Activated CD4-positive, alpha-beta T cell treated with anti-CD3 and anti-CD28 coated beads for 1 hour (primary cell): Measurements from ENCODE around the gene INSRR.

Source experiments
- DNase-seq: peaks from one replicate; pipeline ENCODE4 v3.0.0-alpha.2; 2020

INSRR gene

DNA sequence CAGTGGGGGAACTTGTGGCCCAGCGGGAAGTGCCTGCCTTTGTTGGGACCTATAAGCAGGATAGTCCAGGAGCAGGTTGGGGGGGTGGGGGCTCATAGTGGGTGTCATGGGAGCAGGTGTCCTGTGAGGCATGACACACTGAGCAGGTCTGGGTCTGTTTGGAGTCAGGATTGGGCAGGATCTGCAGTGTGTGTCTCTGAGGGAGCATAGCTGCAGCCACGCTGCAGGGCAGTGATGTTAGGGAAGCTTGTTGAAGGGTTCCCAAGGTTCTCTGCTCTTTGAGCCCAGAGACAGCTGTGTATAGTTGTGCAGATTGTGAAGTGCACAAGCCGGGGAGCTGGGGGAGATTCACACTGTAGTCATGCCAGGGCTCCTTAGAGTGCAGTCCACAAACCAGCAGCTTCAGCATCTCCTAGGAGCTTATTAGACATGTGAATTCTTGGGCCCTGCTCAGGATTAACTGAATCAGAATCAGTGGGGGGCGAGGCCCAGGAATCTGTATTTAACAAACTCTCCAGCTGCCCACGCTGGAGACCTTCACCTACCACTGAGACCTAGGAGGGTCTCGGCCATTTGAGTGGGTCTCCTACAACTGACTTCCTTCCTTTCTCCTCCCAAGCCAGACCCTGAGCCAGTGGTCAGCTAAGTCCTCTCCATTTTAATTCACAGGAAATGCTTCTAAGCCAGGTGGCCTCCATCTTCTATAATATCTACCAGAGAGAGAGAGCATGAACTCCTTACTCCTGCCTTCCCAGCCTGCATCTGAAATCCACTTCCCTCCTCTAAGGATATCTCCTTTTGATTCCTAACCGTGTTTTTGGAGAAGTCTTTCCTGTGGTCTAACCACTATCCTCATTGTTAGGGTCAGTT, 11.1 kb downstream of the INSRR start:
- no peak for DNase-seq

DNA sequence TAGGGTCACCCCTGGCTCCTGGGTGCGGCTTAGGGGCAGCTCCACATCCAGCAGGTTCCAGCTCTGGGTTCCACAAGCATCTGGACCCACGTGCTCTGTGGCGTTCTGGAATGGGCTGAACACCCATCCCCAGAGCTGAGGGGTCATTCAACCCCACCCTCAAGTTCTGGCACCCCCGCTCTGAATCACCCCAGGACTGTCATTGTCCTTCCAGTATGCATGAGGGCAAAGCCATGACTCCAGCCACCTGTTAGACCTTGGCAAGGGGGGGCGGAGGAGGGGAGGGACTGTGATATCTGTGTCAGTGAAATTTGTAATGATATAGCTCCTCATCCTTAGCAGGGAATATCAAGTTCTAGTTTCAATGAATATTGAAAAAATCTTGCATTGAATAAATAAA, 12.3 kb downstream of the INSRR start:
- DNase-seq: no peak

DNA sequence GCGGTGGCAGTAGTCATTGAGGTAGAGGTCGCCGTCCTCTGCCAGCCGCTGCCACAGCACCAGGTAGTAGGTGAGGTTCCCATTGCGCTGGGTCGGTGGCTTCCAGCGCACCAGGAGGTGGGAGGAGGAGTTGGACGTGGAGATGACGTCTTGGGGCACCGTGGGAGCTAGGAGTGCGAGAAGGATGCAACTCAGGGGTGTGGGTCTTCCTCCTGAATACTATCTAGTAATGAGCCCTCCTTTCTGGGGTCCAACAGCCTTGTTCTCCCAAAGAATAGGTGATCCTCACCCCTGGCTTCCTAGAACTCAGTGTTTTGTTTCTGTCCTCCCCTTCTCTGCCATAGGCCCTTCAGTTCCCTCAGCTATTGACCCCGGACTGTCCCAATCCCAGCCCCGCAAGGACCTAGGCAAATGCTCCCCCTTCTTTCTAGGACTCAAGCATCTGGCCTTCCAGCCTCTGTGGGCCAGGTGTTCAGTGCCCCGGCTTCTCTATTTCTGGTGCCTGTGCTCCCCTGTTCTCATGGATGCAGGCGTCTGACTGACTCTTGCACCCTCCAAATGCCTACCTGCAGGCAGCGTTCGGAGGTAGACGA, 12.9 kb downstream of the INSRR start:
- DNase-seq: no peak

DNA sequence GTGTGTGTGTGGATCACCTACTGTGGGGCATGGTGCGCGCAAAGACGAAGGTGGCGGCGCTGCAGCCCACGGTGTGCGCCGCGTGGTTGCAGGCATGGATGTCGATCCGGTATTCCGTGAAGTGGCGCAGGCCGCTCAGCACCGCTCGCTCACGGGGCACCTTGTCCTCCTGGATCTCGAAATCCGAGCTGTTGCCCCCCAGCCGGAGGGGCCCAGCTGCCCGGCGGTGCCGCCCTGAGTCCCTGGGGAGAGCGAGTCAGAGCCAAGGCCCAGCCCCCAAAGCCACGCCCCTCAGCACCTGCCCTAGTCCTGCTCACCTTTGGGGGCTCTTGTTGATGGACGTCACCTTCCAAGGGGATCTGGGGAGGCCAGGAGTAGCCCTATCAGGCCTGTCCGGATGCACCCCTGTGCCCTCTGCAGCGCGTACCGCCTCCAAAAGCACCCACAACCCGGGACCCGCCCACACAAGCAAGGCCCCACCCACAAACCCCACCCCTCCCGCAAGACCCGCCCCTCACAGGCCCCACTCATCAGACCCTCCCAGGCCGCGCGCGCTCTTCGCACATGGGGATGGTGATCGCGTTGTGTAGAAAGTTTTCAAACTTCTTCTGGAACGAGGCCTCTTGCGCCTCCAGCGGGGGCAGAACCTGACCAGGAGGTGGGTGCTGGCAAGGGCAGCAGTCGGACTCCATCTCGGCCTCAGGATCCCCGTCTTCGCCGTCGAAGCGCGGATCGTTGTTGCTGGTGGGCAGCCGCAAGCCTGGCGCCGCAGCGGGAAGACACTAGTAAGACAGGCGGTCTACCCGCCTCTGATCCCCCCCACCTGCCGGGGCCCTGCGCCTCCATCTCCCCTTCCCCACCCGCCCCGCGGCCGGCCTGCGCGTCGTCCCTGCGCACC, 13.6 kb downstream of the INSRR start:
- DNase-seq: no peak

DNA sequence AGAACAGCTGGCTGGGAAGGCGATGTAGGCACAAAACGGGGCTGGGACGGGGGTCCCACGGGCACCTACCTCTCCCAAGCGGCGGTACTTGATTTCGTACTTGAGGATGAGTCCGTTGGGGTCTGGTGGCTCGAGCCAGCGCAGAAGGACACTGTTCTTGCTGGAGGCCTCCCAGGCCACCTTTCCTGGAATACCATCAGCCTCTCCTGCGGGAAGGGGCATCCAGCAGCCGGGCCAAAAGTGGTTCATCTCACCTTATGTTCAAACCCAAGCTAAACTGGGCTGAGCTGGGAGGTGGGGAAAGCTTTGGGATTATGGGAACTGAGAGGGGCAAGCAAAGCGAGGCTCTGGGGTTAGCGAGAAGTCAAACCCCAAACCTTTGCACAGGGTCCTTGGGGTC, 14.3 kb downstream of the INSRR start:
- no peak for DNase-seq

DNA sequence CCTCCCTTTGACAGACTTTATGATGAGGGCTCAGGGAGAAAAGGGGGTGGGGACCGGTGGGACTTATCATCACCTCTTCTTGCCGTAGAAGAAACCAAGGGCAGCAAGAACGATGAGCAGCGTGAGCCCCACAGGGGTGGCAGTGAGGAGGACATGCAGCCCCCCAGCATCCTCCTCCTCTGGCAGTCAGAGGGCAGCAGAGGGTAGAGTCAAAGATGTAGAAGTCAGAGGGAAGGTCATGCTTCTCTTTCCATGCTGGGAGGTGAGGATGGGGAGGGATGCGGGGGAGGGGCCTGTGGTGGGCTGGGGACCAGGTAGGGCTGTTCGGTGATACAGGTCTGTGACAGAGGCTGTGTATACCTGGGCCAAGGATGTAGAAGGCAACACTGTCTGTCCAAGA, 14.8 kb downstream of the INSRR start:
- no peak for DNase-seq

DNA sequence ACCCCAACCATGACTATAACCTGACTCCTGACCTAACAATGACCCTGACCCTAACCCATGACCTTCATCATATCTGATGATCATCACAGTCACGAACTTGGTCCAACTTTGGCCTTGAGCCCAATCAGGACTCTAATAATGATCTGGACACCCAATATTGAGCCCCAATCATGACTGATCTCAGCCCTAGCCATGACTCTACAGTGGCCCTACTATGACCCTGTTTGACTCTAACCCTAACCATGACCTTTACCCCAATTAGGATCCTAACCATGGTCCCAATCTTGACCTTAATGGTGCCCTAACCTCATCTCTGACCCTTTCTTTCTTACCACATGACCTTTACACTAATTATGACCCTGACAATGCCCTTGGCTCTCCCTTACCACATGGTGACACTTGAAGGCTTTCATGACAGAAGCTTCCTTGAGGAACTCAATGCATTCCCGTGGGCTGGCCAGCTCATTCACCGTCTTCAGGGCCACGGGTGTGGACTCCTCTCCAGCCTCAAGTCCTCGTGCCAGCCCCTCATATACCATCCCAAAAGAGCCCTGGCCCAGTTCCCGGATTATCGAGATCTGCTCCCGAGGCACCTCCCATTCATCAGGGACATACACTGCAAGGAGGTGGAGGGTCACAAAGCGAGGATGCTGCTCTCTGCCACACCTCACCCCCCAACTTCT, 16.2 kb downstream of the INSRR start:
- no peak for DNase-seq

DNA sequence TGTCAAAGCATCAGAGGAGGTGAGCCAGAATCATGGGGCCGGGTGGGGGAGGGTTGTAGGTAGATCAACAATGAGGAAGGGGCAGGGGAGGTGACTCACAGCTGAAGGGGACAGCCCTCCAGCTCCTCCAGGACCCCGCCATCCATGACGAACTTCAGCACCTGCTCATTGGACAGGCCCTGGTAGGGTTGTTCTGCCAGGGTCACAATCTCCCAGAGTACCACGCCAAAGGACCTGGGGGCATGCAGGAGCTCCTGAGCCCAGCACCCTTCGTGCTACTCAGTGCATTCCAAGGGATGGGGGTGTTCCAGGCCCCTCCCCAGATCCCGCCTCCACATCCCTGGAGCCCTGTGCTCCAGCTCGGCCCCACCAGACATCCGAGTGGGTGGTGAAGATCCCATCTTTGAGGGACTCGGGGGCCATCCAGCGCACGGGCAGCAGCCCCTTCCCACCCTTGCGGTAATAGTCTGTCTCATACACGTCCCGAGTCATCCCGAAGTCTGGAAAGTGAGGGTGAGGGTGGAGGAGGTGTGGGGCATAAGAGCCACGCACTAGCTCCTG, 17.5 kb downstream of the INSRR start:
- DNase-seq: no peak

DNA sequence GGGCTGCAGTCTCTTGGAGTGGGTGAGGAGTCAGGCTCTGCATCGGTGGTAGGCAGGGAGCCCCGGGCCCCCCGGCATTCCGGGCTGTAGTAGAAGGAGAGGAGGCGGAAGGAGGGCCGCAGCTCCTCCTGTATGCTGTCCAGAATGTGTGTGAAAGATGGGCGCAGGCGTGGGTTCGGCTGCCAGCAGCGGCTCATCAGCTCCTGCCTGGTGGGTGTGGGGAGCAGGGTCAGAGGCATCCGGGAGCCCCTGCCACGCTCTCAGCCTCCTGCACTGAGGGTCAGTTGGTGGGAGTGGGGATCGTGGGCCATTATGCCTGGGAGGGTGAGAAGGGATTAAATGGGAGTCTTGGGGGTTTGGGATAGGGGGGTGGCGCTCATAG, 18.0 kb downstream of the INSRR start:
- DNase-seq: no peak

DNA sequence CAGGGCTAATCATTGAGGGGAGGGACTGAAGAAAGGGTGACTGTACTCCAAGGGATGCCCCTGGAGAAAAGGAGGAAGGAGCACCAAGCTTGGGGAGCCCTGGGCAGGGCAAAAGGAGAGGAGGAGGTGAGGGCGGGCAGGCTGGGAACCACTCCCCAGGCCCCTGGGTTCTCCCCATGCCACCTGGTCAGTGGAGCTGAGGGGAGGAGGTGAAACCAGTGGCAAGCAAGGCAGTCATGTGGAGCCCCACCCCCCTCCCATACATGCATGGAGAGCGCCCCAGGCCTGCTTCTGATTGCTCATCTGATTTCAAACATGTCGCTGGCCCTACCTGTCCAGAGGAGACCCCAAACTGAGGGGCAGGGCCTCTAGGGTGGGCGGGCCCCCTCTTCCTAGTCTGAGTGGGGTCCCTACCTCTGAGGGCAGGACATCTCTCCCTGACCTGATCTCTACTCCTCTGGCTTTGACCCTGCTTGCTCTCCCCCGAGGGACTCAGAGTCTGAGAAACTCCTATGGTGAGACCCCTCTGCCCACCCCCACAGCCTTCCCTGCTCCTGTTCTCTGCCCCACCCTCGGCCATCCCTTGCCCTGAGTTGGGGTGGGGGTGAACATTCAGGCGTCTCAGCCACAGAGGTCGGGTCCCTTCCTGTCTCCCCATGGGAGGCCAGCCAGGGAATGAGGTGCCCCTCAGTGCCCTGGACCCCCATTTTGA, 18.6 kb downstream of the INSRR start:
- no peak for DNase-seq

DNA sequence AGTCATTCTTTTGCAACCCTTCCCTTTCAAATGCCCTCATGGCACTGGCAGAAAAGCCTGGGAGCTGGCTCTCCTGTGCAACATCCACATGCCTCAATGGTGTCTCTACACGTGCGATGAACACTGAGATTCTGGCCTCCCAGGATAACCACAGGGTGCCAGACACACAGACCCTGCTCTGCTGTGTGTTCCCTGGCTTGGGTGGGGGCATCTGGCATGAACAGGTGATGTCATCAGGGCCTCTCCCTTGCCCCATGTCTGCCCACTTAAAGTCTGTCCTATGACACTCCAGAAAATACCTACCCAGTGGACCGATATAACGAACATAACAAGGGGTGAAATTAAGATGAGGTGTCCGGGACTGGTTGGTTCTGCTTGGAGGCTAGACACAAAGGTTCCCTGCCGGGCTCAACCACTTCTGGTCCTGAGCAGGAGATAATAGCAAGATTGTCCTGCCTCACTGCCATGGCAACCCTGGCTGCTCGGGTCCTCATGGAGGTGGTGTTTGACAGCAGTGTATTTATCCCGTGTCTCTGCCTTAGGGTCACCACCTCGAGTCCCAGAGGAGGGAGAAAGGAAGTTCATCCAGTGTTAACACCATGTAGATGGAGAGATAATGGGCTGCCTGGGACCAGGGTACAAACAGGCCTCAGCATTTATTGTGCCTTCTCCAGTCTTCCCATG, 19.3 kb downstream of the INSRR start:
- DNase-seq: no peak

DNA sequence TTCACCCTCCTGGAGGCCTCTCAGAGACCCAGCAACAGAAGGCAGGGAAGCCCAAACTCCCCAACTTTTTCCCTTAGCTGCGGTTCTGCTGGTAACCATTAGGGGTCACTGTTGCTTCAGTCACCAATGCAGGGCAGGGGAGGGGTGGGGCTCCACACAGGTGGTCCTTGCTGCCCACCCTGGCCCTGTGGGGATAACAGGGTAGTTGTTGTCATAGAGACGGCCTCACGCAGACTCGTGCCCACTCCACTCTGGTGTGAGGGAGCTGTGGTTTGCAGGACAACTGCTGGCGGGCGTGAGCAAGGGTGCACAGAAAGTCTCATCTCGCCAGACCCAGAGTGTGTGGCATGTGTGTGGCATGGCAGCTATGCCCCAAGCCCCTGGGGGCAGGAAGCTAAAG, 19.9 kb downstream of the INSRR start:
- DNase-seq: no peak

DNA sequence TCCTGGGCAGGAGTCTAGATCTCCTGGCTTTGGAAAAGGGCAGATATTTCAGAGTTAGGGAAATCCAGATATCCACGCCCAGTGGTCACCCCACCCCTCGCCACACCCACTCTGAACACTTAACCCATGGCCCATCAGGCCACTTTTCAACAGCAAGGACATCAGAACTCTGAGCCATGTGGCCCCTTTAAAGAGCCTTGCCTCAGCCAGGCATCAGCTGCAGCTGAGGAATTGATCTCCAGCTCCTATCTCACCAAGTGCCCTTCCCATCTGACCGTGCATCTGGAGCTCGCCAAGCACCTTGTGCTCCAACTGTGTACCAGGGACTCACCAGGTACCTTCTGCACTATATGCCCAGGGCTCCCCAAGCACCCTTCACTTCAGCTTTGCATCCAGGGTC, 22.0 kb downstream of the INSRR start:
- no peak for DNase-seq

DNA sequence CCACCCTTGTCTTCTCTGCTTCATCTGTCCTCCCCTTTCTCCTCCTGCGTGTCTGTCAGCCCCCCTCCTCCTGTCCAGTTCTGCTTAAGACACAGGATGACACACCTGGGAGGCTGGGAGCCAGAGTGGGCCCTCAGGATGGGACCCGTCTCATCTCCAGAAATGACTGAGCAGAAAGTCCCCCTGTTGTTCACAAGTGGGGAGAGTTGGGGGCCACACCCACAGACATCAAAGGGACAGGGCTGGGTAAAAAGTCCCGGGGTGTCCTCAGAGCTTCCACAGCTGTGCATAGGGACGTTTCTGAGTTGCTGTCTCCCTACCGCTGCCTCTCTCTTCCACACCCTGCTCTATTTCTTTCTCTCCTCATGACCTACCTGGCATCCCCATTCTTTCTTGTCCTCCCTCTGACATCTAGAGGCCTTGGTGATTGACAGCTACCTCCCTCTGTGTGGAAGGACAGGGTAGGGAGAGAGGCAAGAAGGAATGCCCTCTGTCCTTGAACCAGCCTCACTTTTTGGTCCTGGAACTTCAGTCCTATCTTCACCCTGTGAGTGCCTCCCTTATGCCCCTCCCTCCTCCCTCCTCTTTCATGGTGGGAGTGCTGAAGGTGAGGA, 22.8 kb downstream of the INSRR start:
- no peak for DNase-seq

DNA sequence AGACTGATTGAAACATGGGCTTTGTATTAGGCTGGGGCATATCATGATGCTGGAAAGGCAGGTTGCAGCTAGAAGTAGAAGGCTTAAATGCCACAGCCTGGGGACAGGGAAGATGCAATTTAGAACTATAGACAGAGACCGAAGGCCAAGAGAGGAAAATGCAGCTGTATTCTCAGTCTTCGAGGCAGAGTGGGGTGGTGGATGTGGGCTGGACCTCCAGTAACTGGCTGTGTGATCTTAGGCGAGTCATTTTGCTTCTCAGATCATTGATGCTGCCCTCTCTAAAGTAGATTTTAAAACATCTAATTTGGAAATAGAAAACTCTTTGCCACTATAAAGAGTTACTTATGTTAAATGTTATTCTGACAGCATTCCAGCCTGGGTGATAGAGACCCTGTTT, 24.6 kb downstream of the INSRR start:
- DNase-seq: no peak

DNA sequence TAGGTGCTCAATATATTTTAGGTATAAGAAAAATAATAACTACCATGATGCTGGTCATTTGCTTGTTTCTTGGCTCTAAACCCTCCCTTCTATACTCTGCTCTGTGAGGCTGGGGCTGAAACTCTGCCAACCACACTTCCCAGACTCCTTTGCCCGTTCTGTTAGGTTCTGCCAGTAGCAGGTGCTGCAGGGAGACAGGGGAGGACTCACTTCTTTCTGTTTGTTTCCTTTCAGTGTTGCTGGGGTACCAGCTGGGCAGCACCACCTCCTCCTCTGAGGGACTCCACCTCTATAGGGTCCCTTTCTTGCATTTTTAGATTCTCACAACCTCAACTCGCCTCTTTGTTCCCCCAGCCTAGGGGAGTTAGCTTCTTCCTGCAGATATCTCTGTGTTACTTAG, 25.3 kb downstream of the INSRR start:
- no peak for DNase-seq

DNA sequence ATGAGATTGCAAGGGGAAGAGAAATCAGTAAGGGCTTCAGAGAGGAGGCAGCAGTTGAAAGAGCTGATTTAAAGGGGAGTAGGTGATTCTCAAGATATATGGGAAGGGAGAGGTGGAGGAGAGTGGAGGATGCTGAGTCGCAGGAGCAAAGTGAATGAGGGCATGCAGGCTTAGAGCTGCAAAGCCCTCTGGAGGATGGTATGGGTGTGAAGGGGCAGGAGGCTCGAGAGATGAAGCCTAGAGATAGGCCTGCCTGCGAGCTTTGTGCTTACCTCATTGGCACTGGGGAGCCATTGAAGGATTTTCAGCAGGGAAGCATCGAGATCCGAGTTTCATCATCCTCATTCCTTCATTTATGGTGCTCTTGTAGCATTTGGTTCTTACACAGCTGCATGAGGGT, 26.5 kb downstream of the INSRR start:
- DNase-seq: no peak

DNA sequence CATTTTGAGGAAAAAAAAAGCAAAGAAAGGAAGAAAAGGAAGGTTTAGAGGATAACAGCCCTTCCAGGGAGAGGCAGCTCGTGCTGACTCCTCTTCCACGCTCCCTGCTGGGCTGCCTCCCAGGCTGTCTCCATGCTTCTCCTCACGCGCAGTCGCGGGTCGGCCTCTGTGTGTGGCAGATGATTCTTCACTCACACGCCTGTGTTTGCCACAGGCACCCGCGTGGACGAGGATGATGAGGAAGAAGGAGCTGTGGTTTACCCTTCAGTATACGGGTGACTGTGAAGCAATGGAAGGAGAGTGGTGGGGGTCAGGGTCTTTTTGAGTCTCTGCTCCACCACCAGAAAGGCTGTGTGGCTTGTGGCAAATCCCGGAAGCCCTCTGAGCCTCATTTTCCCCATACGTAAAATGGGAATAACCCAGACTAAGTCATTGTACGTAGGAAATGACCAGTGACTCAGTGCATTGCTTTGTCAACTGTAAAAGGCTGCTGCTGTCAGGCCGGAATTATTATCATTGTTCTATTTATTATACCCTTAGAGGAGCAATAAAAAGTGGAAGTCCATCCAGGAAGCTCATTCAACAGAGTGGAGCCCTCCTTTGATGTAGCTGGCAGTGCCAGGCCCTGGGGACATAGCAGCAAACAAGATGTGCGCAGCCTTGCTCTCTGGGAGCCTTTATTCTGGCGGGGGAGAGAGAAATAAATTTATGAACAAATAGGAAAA, 30.4 kb downstream of the INSRR start:
- no peak for DNase-seq

DNA sequence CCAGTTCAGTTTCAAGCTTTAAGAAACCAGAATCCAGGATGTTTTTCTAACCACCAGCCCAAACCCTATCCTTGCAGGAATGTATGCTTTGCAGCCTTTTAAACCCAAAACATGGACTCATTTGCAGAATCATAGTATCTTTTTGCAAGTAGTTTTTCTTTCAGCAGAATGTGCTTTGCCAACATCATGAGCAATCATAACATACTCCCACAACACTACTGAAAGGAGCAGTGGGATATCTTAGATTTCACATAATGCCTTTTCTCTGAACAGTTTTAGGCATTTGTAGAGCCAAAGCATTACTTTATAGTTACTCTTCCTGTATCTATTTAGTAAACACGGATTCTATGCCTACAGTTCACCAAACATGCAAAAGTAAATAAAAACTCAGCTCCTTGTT, 32.3 kb downstream of the INSRR start:
- DNase-seq: no peak

DNA sequence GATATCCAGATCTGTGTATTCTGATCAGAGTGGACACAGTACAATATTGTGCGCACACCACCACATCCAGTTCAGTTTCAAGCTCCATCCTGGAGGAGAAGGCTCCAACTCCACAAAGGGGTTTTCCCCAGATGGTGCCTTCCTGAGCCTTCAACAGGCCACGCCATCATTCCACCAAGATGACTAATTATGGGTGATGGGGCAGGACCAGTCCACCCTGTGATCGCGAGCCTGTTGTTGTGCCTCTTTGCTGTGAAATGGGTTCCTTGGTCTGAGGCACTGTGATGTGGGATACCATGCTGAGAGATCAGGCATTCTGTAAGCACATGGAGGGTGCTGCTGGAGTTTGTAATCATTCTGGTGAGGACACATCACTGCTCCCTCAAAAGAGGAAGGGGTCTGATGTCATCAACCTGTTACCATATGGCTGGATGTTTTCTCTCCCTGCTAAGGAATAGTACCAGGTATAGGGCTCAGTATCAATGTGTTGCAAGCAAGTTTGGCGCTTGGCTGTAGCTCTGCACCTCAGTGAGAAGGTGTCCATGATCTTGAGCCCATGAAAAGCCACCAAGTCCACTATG, 35.6 kb downstream of the INSRR start:
- no peak for DNase-seq
